GM21367 (cell line): ENCODE results near the gene KRTAP7-1.

Source experiments
- ATAC-seq: cut with Tn5 transposase; IDR thresholded peaks from one replicate; pipeline ENCODE4 v1.9.1; 2021; ENCODE audit not compliant: unreplicated experiment

KRTAP7-1 gene, protein sequence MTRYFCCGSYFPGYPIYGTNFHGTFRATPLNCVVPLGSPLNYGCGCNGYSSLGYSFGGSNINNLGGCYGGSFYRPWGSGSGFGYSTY

GRCh38 chr21:30829659-30830058 is at the start of gene KRTAP7-1:
KRTAP7-1 (minus strand) TSS chr21:30829759; CDS start chr21:30829698, 61 bp downstream.
- no peak for ATAC-seq

DNA sequence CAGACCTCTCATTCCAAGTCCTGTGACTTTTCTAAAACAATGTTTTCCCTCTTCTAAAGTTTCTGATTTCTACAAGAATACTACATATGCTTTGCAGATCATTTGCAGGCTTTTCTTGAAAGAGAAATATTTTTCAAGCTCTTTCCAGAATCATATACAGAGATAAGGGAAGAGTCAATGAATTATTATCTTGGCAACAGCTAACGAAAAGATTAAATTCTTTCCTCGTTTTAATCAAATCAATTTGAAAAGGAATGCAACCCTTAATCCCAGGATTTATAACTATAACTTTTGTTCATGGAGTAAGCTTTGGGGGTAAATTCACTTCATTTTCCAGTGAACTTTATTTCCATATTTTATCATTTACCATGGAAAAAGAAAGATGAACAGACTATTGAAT is 45.0 kb upstream of the KRTAP7-1 start:
- no peak for ATAC-seq

GRCh38 chr21:30847627-30848500 is 18.3 kb upstream of the KRTAP7-1 start:
- ATAC-seq: no peak

- no peak for ATAC-seq
Observed at GRCh38 chr21:30842990-30843389, 13.4 kb upstream of the KRTAP7-1 start.

DNA sequence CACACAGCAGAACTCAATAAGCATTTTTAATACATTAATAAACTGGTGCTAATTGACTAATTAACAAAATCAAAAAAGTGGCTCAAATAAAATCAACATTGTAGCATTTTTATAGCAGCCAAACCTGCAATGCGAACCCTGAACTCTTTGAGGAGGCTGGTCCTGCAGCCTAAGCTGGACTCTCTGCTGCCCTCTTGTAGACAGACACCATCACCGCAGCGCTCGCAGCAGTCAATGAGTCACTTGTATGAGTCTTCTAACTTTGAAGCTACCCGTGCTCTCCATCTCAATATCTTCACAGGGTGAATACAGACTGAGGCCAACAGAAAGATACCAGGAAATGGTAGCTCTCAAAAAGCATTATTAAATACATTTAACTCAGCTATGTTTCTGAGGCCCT is 9.7 kb upstream of the KRTAP7-1 start:
- no peak for ATAC-seq

- ATAC-seq: no peak
Observed at GRCh38 chr21:30838536-30838935, 9.0 kb upstream of the KRTAP7-1 start.

DNA sequence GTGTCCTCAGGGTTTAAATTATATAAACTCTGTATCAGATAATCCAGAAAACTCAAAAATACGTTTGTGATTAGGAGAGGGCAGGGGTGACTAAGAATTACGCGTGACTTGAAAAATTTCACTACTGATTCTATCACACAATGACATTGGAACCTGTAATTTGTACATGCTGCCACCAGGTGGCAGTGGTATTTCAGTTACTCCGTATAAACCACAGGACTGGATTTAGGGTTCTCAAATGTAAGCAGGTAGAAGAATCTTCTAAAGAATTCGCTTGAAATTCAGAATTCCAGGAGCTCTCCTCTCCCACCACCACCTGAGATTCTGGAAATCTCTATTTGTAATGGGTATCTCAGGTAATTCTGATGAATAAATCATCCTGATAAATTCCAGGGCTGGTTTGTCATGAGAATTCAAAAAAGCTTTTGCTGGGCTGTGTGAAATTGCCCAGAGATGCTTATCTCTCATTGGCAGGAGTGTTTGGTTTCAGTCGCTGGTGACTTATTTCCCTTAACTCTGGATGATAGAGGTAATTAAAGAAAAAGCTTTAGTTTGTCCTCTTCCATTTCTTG is 1.7 kb upstream of the KRTAP7-1 start:
- no peak for ATAC-seq

- ATAC-seq: no peak
Observed at GRCh38 chr21:30818837-30819610, 10.5 kb downstream of the KRTAP7-1 start.

- ATAC-seq: no peak
Observed at GRCh38 chr21:30813174-30813573, 16.4 kb downstream of the KRTAP7-1 start, which contains the start of gene KRTAP8-1. KRTAP8-1 (minus strand) TSS chr21:30813274; CDS start chr21:30813220, 54 bp downstream.

DNA sequence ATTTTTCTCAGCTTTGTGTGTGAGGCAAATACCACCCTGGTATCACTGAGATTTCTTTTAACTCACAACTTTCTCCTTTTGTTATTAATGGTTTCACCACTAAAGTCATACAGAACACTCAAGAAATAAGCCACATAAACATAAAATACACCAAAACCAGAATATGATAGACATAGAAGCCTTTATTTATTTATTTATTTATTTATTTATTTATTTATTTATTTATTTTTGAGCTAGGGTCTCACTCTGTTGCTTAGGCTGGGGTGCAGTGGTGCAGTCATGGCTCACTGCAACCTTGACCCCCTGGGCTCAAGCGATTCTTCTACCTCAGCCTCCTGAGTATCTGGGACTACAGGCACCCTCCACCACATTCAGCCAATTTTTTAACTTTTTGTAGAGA is 29.0 kb downstream of the KRTAP7-1 start:
- ATAC-seq: no peak

DNA sequence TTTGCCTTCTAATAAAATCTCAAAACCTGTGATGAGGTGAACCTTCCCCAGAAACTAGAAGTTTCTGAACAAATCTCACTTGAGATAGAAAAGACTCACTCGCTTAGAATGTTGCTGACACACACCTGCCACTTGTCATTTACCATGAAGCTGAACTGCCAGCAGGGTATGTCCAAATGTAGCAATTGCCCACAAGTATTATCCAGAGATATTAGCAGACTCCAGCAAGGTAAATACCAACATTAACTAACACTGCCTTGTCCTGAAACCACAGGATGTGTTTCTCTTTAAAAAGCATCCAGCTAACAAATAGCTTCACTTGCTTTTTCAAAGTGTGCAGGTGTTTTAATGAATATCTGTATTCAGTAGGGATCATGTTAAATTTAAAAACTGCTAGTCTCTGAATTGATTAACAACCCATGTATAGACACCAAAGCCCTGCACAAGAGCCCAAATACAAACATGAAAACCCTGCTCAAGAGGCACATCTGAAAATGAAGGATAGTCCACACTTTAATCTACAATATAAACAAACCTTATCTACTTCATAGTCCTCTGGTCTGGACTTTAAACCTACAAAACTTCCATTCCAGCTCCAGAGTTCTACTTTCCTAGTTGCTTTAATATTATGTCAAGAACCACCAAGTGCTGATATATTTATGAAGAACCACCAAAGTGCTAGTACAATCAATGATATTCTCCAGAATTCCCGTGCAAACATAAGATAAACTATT is 35.8 kb downstream of the KRTAP7-1 start:
- no peak for ATAC-seq

- no peak for ATAC-seq
Observed at GRCh38 chr21:30779249-30779648, 50.3 kb downstream of the KRTAP7-1 start.
